Measurements from ENCODE around the gene CEP85.

CEP85 gene

DNA sequence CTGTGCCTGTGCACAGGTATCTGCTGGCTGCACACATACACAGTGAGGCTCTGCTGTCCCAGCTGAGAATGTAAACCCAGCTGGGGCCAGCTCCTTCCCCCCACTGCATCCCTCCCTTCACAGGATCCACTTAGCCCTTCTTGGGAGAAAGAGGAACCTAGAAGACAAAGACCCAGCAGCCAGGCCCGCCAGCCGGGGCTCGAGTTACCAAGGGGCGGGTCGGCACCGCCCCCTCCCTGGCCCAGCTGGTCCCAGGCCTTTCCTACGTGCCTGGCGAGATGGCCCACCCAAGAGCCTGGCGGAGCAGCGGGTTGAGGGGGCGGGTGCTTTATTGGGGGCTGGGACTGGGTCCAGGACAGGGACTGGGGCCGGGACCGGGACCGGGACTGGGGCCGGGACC is 48.0 kb downstream of the CEP85 start:
- TF ChIP-seq CTCF (IDR thresholded peaks at IDR 0.05) = no peak
- DNase-seq (ENCODE audit: low spot score) = no peak
- H3K4me3 ChIP-seq = peak overlapping the region; percentile 98
- peak overlapping the region in 1 of 2 donors; percentile 100 for H3K27ac ChIP-seq

DNA sequence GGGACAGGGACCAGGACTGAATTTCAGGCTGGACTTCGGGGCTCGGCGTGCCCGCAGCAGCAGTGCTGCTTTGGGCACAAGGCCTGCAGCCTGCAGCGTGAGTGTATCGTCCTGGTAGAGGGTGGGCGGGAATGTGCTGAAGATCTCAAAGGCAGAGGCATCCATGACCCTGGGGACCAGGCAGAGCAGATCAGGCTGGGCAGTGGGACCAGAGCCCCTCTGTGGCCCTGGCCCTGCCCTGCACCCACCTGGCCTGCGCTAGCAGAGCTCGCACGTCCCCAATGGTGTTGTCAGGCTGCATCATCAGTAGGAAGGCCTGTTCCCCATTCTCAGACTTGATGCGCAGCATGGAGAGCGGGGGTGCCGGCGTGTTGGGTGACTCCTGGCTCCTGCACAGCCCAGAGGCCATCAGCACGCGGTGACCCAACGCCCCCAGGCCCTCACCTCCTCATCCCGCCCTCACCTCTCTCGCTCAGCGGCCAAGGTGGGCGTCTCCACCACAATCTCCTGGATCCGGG is 48.5 kb downstream of the CEP85 start:
- Histone ChIP-seq H3K4me3 (no peak overlapping the region), H3K27ac (peak overlapping the region in 1 of 2 donors; percentile 100)
- TF ChIP-seq CTCF (IDR thresholded peaks at IDR 0.05) = no peak
- no peak for DNase-seq (ENCODE audit: low spot score)

DNA sequence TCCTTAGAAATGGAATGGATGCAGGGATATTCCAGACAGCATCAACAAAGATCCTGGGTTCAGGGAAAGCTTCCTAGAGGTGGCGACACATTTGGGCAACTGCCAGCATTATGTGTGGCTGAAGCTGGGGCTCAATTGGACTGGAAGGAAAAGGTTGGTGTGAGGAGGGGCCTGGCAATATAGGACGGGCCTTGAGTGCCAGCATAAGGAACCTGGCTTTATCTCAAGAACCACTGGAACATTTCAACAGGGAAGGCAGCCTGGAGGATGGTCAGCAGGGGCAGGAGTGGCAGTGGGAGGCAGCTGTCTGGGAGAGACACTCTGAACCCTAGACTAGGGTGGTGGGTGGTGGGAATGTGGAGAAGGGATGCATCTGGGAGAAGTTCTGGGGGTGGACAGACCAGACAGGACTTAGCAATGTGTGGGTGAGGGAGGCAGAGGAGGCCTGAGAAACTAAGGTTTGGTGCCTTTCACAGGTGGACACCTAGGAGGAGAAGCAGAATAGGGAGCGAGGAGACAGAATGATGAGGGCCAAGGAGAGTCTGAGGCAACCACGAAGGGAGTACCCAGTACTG is 49.4 kb downstream of the CEP85 start:
- no peak for TF ChIP-seq CTCF (IDR thresholded peaks at IDR 0.05)
- H3K27ac ChIP-seq = peak overlapping the region in 1 of 2 donors; percentile 100
- DNase-seq (ENCODE audit: low spot score) = no peak
- H3K4me3 ChIP-seq = no peak overlapping the region

DNA sequence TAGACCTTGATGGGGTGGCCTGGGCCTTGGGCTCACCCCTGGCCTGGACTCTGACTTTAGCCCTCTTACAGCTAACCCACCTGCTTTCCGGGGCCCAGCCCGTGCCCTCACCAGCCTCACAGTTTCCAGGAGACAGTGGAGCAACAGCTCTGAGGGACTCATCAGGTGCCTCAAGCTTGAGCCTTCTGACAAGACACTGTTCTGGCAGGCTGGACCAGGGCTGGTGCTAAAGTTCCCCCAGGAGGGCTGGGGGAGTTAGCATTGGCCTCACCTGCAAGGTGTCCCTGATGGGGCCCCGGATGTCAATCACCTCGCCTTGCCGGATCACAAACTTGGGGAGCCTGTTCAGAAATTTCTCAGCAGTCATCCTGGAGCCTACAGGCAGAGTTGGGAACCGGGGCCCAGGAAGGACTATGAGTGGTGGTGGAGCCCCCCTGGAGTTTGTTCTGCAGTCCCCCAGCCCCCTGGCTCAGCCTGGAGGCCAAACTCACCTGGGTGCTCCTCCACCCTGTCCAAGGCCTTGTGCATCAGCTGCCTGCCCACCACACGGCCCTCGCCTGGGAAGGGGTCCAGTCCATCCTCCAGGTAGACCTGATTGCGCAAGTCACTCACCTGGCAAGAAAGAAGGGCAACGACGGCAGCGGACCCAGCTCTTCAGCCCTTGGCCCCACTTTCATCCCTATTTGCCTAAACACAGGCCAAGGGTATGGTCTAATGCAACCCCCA is 50.0 kb downstream of the CEP85 start:
- Histone ChIP-seq H3K4me3 (no peak overlapping the region), H3K27ac (peak overlapping the region; percentile 48 to 80)
- no peak for DNase-seq (ENCODE audit: low spot score)
- TF ChIP-seq CTCF (IDR thresholded peaks at IDR 0.05) = no peak

DNA sequence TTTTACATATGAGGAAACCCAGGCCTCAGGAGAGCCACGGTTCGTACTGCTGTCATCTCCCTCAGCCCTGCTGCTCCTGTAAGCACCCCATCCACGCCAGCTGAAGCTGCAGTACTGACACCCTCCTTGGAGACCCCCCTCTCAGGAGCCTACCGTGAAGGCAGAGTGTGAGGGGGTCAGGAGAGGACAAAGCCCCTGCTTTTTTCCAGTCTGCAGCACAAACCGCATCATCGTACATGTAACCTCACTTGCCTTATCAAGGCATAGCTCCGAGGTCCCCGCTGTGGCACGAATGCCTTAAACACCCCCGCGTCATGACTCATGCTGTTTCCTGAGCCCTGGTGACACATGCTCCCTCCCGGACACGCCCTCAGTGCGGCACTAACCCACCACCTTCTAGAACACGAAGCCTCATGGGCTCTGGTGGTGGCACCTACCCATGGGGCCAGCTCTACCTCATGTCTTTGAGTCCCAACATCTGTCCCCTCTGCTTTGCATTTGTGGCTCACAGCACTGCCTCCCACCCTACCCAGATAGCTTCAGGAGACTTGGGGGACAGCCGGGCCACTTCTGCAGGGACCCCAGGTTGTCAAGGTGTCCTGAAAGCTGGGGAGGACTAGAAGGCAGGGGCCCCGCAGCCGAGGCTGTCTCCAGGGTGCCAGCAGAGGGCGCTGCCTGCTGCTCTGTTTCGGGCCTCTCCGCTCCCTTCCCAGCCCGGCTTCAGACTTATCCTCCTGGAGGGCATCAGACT is 50.8 kb downstream of the CEP85 start:
- DNase-seq (ENCODE audit: low spot score) = peak; percentile 89
- Histone ChIP-seq H3K27ac (peak overlapping the region; percentile 48 to 80), H3K4me3 (no peak overlapping the region)
- peak; percentile 12 for TF ChIP-seq CTCF (IDR thresholded peaks at IDR 0.05)

DNA sequence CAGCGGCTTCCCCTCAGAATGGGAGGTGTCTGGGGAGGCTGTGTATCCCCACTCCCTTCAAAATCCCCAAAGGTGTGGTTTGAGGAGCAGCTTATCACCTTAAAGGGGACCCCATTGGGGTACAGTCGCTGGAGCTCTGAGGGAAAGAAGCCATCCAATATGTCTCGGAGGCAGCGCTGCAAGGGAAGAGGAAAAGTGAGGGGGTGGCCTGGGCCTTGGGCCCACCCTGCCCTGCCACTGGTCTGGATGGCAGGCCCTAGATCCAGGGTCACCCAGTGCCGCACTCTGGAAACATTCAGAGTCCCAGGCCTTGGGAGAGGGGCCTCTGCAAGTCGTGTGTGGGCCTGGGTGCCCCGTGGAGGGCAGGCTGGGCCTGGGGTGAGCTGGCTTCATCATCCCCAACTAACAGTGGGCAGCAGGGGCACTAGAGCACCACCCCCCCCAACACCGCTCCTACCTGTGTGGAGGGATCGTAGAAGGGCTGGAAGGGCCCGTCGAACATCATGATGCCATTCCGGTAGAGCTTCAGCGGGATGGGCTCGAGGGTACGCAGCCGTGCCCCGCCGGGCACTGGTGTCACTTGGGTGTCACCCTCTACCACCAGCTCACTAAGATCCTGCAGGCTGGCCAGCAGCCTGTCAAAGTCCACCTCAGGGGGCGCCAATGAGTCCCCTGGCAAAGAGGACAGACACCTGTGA is 51.5 kb downstream of the CEP85 start:
- H3K27ac ChIP-seq = peak overlapping the region in 1 of 2 donors; percentile 80

More for the DNA sequence above, 51.5 kb downstream of the CEP85 start:
- no peak overlapping the region for H3K4me3 ChIP-seq
- TF ChIP-seq CTCF (IDR thresholded peaks at IDR 0.05) = no peak
- DNase-seq (ENCODE audit: low spot score) = no peak

Data from coronary artery (tissue), 2 donors.